OCI-LY3 (cell line): Measurements from ENCODE around the gene ICE1.

Source experiments
- CTCF ChIP-seq: fragments of 200-600, 300-600 bp; sonication (generic); IDR thresholded peaks from 2 replicates; pipeline ENCODE4 v1.5.1; 2014; ENCODE audit warnings: antibody characterized with exemption, low read length, low read depth
- EZH2phosphoT487 ChIP-seq: fragments of 200-600 bp; shearing (Covaris generic); IDR thresholded peaks from 2 replicates; pipeline ENCODE4 v1.6.1; 2018; ENCODE audit warnings: antibody characterized with exemption, mixed run types, low read depth

DNA sequence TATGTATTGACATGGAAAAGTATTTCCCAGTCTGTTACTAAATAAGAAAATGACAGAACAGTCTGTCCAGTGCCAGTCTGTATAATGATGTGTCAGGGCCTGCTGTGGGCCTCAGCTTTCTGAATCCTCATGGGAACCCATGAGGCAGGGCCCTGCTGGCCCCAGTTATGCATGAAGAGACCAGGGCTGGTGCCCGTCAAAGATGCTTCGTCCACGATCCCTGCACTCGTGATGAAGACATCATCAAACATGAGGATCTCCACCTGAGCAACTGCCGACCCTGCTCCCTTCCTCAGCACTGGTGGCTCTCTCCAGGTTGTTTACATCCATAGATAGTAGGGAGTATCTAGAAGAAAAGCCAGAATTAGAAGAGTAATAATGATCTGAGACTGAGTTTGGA is 52.5 kb downstream of the ICE1 start:
- TF ChIP-seq CTCF: no peak
- no peak for TF ChIP-seq EZH2phosphoT487
